Stomach (tissue), 9 donors: ENCODE results near the gene DYNC1H1. TPM values are rescaled to one million over a fixed set of nuclear protein-coding genes. Genes with fewer than 3 reads are reported as not detected.

Experiments used
- DNase-seq, 2 donors: peaks; one replicate each; pipeline versions ENCODE4 v3.0.0 to v3.0.0-alpha.2; 2013 to 2019
- H3K27ac ChIP-seq, 5 donors: fragments of 200-600 bp in 4 of 5; sonication (generic) in 4 of 5; one replicate each; pipeline ENCODE4 v1.5.1; 2013 to 2019; ENCODE audit warnings: mild to moderate bottlenecking in 1 of 5, moderate library complexity in 1 of 5
- H3K27me3 ChIP-seq, 3 donors: fragments of 200-600 bp; sonication (generic); one replicate each; pipeline ENCODE4 v1.5.1; 2017 to 2019; ENCODE audit warnings: mixed run types in 1 of 3
- H3K36me3 ChIP-seq, 4 donors: fragments of 200-600 bp; sonication (generic); 1 replicate in 3 of 4; 2 replicates in 1 of 4; pipeline ENCODE4 v1.5.1; 2016 to 2019
- H3K4me1 ChIP-seq, 4 donors: fragments of 200-600 bp; sonication (generic); one replicate each; pipeline ENCODE4 v1.5.1; 2016 to 2019
- H3K4me3 ChIP-seq, 4 donors: fragments of 200-600 bp; sonication (generic) in 3 of 4; one replicate each; pipeline ENCODE4 v1.5.1; 2016 to 2019; ENCODE audit warnings: mild to moderate bottlenecking in 1 of 4
- H3K9me3 ChIP-seq, 4 donors: fragments of 200-600 bp; sonication (generic); one replicate each; pipeline ENCODE4 v1.5.1; 2016 to 2019
- EP300 ChIP-seq: sonication (generic); formaldehyde crosslinking; IDR thresholded peaks from one replicate; pipeline ENCODE4 v1.6.1; 2017; ENCODE audit warnings: antibody characterized with exemption
- POLR2A ChIP-seq, 4 donors: fragments of 450-650 bp; IDR thresholded peaks; one replicate each; pipeline ENCODE4 v1.6.1; 2016; ENCODE audit warnings: antibody characterized with exemption in 4 of 4, control low read depth in 2 of 4, mild to moderate bottlenecking in 1 of 4, moderate library complexity in 1 of 4
- POLR2AphosphoS5 ChIP-seq, 3 donors: sonication (generic); formaldehyde crosslinking; IDR thresholded peaks; one replicate each; pipeline ENCODE4 v1.6.1; 2016; ENCODE audit warnings: antibody characterized with exemption in 3 of 3
- WGBS, 5 donors: extraction: QIAGEN DNeasy Blood & Tissue Kit in 3 of 5; methylation state at CpG; one replicate each; pipeline versions ENCODE4 v1.1.5 to v1.1.7; 2013 to 2018; 5-methylcytosine and 5-hydroxymethylcytosine counted together
- intact Hi-C: fragments of 100-400 bp; cut with DNase I; formaldehyde crosslinking; loops from one replicate; pipeline ENCODE4 v1.15.1; 2023; ENCODE audit warnings: low total_unique reads
- polyA plus RNA-seq, 3 donors: library from polyadenylated mRNA; stranded (reverse); fragments of 200-250 nt; gene quantifications; one replicate each; pipeline ENCODE4 v1.2.3, GENCODE V29; 2013
- total RNA-seq, 5 donors: library from RNA; depleted of rRNA; stranded (reverse); fragments of >200 nt; gene quantifications; one replicate each; pipeline versions ENCODE4 v1.1.0 to v1.2.3, GENCODE V29; 2014 to 2016
- TF ChIP-seq, protein P1 (sequence below), 7 experiments: fragments of 450-650 bp in 4 of 7; fragments of 200-600 bp in 3 of 7; sonication (generic) in 3 of 7; IDR thresholded peaks; one replicate each; pipeline ENCODE4 v1.5.1; 2016 to 2019; ENCODE audit warnings: antibody characterized with exemption in 7 of 7, control low read depth in 2 of 7, mild to moderate bottlenecking in 1 of 7
- donor health status: healthy with polysubstance abuse.
- donor health status: Bipolar disorder and iron deficiency.
- donor health status: healthy.

DYNC1H1 gene
- total and polyA plus RNA-seq, 8 donors, result 52.9 to 651 (median 332) TPM

DNA sequence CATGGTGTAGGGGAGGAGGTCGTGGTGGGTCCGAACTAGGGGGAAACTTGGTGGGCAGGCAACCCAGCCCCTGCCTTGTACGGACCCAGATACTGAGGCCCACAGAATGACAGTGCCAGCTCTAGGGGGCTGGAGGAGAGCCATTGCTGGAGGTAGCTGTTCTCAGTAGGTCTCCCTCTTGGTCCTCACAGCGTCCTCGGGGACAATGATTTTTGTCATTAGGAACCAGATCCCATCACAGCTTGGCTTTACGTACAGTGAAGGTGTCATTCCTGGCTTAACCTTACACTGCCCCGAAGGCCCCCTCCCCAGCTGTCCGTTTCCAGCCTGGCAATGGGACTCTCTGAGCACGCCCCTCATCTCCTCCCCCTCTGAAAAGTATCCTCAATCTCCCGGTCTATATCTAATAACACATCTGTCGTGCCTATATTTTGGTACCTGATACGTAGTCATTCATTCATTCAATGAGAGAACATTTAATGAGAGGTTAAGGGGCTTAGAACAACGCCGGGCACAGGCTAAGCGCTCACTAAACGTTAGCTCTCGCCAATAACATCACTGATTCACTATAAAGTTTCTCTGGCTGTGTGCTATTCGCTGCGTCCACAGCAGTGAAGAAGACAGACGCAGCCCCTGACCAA is 597 bp upstream of the DYNC1H1 start:
- H3K27me3 ChIP-seq, result no peaks in the 10 kb centered on the region
- peaks cover 38 to 77% (median 56%) of the 10 kb centered on the region in 4 donors for H3K4me1 ChIP-seq
- 57 to 62% (median 59%) methylated on average over 20 of the region's 20 CpGs for WGBS, 5 donors
- peaks cover 0 to 3% (median under 1%) of the 10 kb centered on the region in 4 donors for H3K36me3 ChIP-seq
- peak overlapping the region in 3 of 4 donors; percentile 94 to 99 (median 98) for H3K4me3 ChIP-seq
- intact Hi-C loops, result no loop called here
- TF ChIP-seq, protein P1, sequence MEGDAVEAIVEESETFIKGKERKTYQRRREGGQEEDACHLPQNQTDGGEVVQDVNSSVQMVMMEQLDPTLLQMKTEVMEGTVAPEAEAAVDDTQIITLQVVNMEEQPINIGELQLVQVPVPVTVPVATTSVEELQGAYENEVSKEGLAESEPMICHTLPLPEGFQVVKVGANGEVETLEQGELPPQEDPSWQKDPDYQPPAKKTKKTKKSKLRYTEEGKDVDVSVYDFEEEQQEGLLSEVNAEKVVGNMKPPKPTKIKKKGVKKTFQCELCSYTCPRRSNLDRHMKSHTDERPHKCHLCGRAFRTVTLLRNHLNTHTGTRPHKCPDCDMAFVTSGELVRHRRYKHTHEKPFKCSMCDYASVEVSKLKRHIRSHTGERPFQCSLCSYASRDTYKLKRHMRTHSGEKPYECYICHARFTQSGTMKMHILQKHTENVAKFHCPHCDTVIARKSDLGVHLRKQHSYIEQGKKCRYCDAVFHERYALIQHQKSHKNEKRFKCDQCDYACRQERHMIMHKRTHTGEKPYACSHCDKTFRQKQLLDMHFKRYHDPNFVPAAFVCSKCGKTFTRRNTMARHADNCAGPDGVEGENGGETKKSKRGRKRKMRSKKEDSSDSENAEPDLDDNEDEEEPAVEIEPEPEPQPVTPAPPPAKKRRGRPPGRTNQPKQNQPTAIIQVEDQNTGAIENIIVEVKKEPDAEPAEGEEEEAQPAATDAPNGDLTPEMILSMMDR (IDR thresholded peaks at IDR 0.05), result no peak
- TF ChIP-seq POLR2AphosphoS5 (IDR thresholded peaks at IDR 0.05) (no peak), EP300 (no peak), POLR2A (IDR thresholded peaks at IDR 0.05) (no peak)
- peak overlapping the region in 4 of 5 donors; percentile 61 to 97 (median 96) for H3K27ac ChIP-seq
- no peaks in the 10 kb centered on the region for H3K9me3 ChIP-seq
- DNase-seq, result no peak

DNA sequence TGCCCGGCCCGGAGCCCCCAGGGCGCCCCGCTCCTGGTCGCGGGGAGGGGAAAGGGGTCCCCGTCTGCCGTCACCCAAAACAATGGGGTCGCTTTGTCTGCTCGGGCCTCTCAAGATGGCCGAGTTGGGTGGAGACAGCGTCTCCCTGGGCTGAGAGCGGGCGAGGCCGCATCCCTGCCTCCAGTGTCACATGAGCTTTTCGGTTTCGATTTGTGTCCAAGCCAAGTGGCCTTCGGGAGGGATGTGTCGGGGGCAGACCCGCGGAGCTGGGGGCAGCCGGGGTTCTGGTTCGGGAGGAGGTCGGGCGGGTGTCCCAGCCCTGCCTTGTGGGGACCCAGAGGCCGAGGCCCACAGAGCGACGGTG is 790 bp downstream of the DYNC1H1 start:
- intact Hi-C loops, result no loop called here
- WGBS, 5 donors, result 0 to 4% (median 1%) methylated on average over 5 to 28 of the region's 28 CpGs; no CpG with 5 or more reads in 1 of the 5 donors
- peaks cover 38 to 84% (median 60%) of the 10 kb centered on the region in 4 donors for H3K4me1 ChIP-seq

DNA sequence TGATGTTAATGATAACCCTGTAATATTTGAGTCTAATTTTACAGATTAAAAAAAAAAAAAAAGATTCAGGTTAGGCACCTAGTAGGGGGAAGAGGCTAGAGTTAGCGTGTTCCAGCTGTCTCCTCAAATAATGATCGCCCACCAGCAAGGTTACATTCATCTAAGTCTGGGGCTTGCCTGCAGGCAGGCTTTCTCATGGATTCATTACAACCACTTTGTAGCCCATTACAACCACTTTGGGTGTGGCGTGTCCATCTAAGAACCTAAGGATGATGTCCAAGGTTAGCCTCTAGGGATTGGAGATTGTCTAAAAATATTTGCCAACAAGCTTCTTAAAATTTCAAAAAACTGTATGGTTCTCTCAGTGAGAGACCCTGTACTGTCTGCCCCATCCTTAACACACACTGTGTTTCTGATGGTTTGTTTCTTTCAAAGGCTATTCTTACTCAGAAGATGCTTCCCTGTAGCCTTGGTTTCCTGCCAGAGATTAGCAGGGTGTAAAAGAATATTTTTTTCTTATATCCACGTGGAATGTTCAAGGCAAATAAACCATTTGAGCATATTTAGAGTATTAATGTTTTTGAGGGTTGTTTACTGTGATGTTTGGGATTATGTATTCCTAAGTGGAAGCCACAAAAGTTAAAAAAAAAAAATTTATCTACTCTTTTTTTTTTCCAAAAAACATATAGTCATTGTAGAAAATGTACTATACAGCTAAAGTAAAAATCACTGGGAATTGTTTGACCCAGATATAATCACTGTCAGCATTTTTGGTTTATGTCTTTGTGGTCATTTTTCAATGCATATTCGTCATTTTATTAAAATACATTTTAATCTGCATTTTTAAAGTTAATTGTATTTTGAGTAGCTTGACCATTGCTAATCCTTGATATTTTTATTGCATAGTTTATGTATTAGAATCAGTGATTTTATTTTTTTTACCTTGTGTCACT is 1.7 kb downstream of the DYNC1H1 start:
- Histone ChIP-seq H3K4me1 (peaks cover 38 to 81% (median 61%) of the 10 kb centered on the region in 4 donors), H3K36me3 (peaks cover 0 to 16% (median 10%) of the 10 kb centered on the region in 4 donors), H3K27ac (peak overlapping the region in 4 of 5 donors; percentile 96 to 97 (median 96)), H3K27me3 (no peaks in the 10 kb centered on the region), H3K4me3 (peak overlapping the region; percentile 94 to 99 (median 98)), H3K9me3 (no peaks in the 10 kb centered on the region)
- intact Hi-C loops, result no loop called here
- no peak for TF ChIP-seq EP300
- TF ChIP-seq, protein P1 (IDR thresholded peaks at IDR 0.05), result no peak
- TF ChIP-seq POLR2AphosphoS5 (IDR thresholded peaks at IDR 0.05), result no peak
- no peak for TF ChIP-seq POLR2A (IDR thresholded peaks at IDR 0.05)
- no peak for DNase-seq
- WGBS, 5 donors, result 38 to 48% (median 43%) methylated on average over 5 of the region's 5 CpGs

More for the DNA sequence above, 790 bp downstream of the DYNC1H1 start:
- peak; percentile 71 to 91 for DNase-seq
- peaks cover 0 to 16% (median 10%) of the 10 kb centered on the region in 4 donors for H3K36me3 ChIP-seq
- no peaks in the 10 kb centered on the region for H3K27me3 ChIP-seq
- peak overlapping the region; percentile 94 to 99 (median 98) for H3K4me3 ChIP-seq
- peak overlapping the region; percentile 95 to 97 (median 96) for H3K27ac ChIP-seq
- TF ChIP-seq POLR2A (IDR thresholded peaks at IDR 0.05) (no peak), POLR2AphosphoS5 (IDR thresholded peaks at IDR 0.05) (peak in 2 of 3 donors; percentile 64 to 71)
- no peaks in the 10 kb centered on the region for H3K9me3 ChIP-seq

- TF ChIP-seq POLR2AphosphoS5 (IDR thresholded peaks at IDR 0.05), result no peak
- TF ChIP-seq, protein P1 (IDR thresholded peaks at IDR 0.05), result no peak
- no peak for TF ChIP-seq EP300
- TF ChIP-seq POLR2A (IDR thresholded peaks at IDR 0.05), result no peak
- Histone ChIP-seq H3K9me3 (no peaks in the 10 kb centered on the region), H3K27me3 (no peaks in the 10 kb centered on the region), H3K4me3 (no peak overlapping the region), H3K36me3 (peaks cover 0 to 16% (median 10%) of the 10 kb centered on the region in 4 donors), H3K4me1 (peaks cover 41 to 81% (median 64%) of the 10 kb centered on the region in 4 donors), H3K27ac (peak overlapping the region in 3 of 5 donors; percentile 96 to 97 (median 96))
- 50 to 72% (median 64%) methylated on average over 2 of the region's 2 CpGs for WGBS, 5 donors
- intact Hi-C loops, result no loop called here
- no peak for DNase-seq
These were observed 2.4 kb downstream of the DYNC1H1 start for GRCh38 chr14:101966742-101967141.
